Nephron progenitor cell (in vitro differentiated cells): ENCODE results near the gene DNPEP.

ENCODE experiments used
- DNase-seq: peaks from one replicate; pipeline ENCODE4 v3.0.0; 2021
- H3K27ac Mint-ChIP-seq: 2 replicates; pipeline ENCODE4 v1.8.0; 2021; ENCODE audit warnings: mild to moderate bottlenecking, moderate library complexity, mixed read lengths
- H3K27me3 Mint-ChIP-seq: 2 replicates; pipeline ENCODE4 v1.8.0; 2021; ENCODE audit warnings: mild to moderate bottlenecking, low read depth, mixed read lengths; ENCODE audit not compliant: poor library complexity
- H3K36me3 Mint-ChIP-seq: 2 replicates; pipeline ENCODE4 v1.8.0; 2021; ENCODE audit warnings: low read depth, mixed read lengths
- H3K4me1 Mint-ChIP-seq: 2 replicates; pipeline ENCODE4 v1.8.0; 2021; ENCODE audit warnings: mixed read lengths
- H3K4me3 Mint-ChIP-seq: 2 replicates; pipeline ENCODE4 v1.8.0; 2021; ENCODE audit warnings: mild to moderate bottlenecking, moderate library complexity, mixed read lengths
- H3K9me3 Mint-ChIP-seq: 2 replicates; pipeline ENCODE4 v1.8.0; 2021; ENCODE audit warnings: mild to moderate bottlenecking, moderate library complexity, mixed read lengths
- TF ChIP-seq, protein P1 (sequence below): fragments of 200-600 bp; sonication (generic); IDR thresholded peaks from 2 replicates; pipeline ENCODE4 v1.5.0; 2021; ENCODE audit warnings: antibody characterized with exemption

The DNPEP gene

DNA sequence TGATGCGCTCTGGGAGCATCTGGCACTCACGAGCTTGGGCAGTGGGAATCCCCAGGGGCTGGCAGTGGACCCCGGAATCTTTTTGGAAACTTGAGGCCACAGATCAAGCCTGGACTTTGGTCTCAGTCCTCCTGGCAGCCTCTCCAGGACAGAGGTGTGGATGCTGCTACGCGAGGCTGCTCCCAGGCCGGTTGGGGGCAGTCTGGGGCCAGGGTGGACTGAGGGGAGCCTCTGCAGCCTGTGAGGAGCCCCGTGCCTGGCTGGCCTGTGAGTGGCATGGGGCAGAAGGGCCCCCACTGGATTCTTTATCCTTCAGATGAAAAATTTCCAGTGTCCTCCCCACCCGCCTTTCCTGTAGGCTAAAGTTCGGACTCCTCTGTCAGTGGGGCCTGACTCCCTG, 17.7 kb upstream of the DNPEP start:
- no peak for DNase-seq
- Mint-ChIP-seq H3K27me3 (peaks cover 12% of the 10 kb centered on the region), H3K27ac (peak overlapping the region; percentile 61), H3K9me3 (peaks cover 3% of the 10 kb centered on the region), H3K36me3 (no peaks in the 10 kb centered on the region), H3K4me1 (peaks cover 76% of the 10 kb centered on the region), H3K4me3 (no peak overlapping the region)
- TF ChIP-seq, protein P1, sequence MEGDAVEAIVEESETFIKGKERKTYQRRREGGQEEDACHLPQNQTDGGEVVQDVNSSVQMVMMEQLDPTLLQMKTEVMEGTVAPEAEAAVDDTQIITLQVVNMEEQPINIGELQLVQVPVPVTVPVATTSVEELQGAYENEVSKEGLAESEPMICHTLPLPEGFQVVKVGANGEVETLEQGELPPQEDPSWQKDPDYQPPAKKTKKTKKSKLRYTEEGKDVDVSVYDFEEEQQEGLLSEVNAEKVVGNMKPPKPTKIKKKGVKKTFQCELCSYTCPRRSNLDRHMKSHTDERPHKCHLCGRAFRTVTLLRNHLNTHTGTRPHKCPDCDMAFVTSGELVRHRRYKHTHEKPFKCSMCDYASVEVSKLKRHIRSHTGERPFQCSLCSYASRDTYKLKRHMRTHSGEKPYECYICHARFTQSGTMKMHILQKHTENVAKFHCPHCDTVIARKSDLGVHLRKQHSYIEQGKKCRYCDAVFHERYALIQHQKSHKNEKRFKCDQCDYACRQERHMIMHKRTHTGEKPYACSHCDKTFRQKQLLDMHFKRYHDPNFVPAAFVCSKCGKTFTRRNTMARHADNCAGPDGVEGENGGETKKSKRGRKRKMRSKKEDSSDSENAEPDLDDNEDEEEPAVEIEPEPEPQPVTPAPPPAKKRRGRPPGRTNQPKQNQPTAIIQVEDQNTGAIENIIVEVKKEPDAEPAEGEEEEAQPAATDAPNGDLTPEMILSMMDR = no peak

DNA sequence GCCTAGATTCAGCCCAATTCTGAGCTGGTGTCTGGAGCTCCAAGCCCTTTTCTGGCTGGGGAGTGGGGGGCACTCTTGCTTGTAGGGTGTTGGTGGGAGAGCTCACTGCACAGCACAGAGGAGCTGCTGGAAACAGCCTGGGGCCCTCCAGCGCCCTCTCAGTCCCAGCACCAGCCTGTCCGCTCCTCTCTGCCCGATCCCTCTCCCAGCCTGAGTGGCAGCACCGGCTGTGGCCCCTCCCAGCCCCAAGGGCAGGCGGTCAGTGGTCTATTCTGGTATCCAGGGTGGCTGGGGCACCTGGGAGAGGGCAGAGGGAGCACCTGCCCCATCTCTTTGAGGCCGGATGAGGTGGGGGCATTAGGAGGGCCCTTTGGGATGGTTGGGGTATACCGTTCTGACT, 17.2 kb upstream of the DNPEP start:
- DNase-seq = no peak
- TF ChIP-seq, protein P1 = no peak
- Mint-ChIP-seq H3K27ac (peak overlapping the region; percentile 87), H3K27me3 (peaks cover 15% of the 10 kb centered on the region), H3K36me3 (no peaks in the 10 kb centered on the region), H3K4me3 (no peak overlapping the region), H3K9me3 (peaks cover 3% of the 10 kb centered on the region), H3K4me1 (peaks cover 78% of the 10 kb centered on the region)

DNA sequence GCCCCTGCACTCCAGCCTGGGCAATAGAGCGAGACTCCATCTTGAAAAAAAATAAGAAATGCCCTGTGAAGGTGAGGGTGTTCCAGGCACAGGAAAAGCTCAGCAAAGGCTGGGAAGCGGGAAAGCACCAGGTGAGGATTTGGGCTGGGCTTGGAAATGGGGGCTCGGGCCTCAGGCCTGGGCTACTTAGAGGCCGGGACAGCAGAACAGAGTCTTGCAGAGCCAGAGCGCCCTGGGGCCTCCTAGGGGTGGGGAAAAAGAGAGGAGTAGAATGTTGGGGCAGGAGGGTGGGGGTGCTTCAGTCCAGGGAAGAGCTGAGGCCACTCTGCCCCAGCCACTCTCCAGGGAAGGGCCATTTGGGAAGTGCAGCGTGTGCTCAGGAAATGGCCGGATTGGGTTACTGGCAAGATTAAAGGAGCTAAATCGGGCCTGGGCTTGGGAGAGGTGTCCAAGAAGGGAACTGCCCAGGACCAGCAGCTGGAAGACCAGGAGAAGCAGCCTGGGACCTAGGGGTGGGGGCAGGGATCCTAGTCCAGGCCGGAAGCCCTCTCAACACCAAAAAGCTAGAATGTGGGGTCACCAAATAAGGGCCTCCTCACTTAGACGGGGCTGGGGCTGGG, 16.7 kb upstream of the DNPEP start:
- TF ChIP-seq, protein P1 = no peak
- Mint-ChIP-seq H3K4me3 (no peak overlapping the region), H3K27me3 (peaks cover 12% of the 10 kb centered on the region), H3K9me3 (no peaks in the 10 kb centered on the region), H3K36me3 (no peaks in the 10 kb centered on the region), H3K4me1 (peaks cover 74% of the 10 kb centered on the region), H3K27ac (peak overlapping the region; percentile 87)
- DNase-seq = no peak

DNA sequence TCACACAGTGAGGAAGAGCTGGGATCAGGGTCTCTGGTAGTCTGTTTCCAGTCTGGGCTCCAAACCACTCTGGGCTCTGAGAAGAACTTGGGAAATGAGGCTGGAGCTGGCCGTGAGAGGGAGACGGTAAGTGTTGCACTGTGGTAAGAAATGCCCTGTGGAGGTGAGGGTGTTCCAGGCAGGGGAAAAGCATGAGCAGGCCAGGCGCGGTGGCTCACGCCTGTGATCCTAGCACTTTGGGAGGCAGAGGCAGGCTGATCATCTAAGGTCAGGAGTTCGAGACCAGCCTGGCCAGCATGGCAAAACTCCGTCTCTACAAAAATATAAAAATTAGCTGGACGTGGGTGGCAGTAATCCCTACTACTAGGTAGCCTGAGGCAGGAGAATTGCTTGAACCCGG, 16.1 kb upstream of the DNPEP start:
- no peaks in the 10 kb centered on the region for H3K9me3 Mint-ChIP-seq
- DNase-seq = no peak
- peaks cover 14% of the 10 kb centered on the region for H3K27me3 Mint-ChIP-seq
- TF ChIP-seq, protein P1 = no peak
- peaks cover 78% of the 10 kb centered on the region for H3K4me1 Mint-ChIP-seq
- H3K36me3 Mint-ChIP-seq = no peaks in the 10 kb centered on the region
- no peak overlapping the region for H3K4me3 Mint-ChIP-seq
- H3K27ac Mint-ChIP-seq = no peak overlapping the region

DNA sequence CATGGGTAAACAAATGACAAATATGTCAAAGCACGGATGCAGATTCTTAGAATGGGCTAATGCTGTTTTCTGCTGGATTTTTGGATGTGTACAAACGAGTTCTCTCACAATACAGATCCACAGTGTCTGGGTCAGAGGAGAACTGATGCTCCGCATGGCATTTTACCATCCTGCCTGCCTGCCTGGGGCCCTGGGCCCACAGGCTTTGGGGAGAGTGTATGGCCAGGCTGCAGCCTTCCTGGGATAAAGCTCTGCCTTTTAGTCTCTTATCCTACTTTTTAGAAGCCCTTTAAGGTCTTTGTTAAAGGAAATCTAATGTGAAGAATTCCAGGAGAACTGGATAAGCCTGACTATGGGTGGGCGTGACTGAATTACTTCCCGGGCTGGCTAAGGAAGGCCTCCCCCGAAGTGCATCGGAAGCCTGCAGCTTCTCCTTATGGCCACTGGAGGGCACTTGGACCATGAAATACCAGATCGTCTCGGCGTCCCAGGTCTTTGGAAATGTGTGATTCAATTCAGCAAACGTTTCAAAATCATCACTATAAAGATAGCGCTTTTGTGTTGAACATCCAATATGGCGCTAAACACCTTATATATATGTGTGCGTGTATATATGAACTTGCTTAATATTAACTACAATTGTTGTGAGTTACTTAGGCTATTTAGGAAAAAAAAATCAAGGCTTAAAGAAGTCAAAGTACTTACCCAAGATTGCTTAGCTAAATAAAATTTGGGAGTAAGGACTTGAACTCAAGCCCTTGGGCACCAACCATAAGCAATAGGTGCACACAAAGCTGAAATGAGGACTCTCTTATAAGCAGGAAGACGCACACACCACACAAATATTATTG, 15.2 kb upstream of the DNPEP start:
- peak; percentile 71 for DNase-seq
- Mint-ChIP-seq H3K4me3 (no peak overlapping the region), H3K27me3 (peaks cover 12% of the 10 kb centered on the region), H3K27ac (no peak overlapping the region), H3K4me1 (peaks cover 79% of the 10 kb centered on the region), H3K9me3 (no peaks in the 10 kb centered on the region), H3K36me3 (no peaks in the 10 kb centered on the region)
- TF ChIP-seq, protein P1 = peak; percentile 92
